Measurements from ENCODE around the gene RAB3A. TPM values are rescaled to one million over a fixed set of nuclear protein-coding genes. Genes with fewer than 3 reads are reported as not detected.
A peak's percentile ranks its signal among the peaks of the same experiment; 100 is the strongest.
"Not testable (repeated sequence)": the region's sequence is repeated elsewhere in the genome, so short reads cannot be mapped to it uniquely, and the experiment has no call there.

RAB3A gene
- total and polyA plus RNA-seq, 9 donors, result 1.5 to 5.4 (median 3.7) TPM

DNA sequence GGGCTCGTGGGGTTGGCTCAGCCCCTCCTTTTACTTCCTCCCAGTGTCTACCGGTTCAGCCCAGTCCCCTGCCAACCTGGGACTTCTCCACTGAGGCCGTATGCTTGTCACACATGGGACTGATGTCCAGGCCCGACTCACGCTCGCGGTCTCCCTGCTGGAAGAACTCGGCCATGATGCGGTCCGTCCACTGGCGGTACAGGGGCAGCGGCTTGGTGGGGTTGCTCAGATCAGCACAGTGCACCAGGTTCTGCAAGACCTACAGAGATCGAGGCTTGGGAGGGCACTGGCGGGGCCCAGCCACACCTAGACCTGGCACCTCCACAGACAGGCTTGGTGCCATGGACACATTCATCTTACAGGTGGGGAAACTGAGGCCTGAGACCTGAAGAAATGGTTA lies 7.8 kb upstream of the RAB3A start:
- DNase-seq, result no peak
- H3K4me3 ChIP-seq (ENCODE audit: low read length), result no peak overlapping the region
- no peaks in the 10 kb centered on the region for H3K9me3 ChIP-seq (replicated peaks; ENCODE audit: control insufficient read depth, low read depth, low read length)
- H3K36me3 ChIP-seq (ENCODE audit: control insufficient read depth, insufficient read depth, low read length), result no peaks in the 10 kb centered on the region
- H3K4me1 ChIP-seq (ENCODE audit: control insufficient read depth, insufficient read depth, low read length), result no peaks in the 10 kb centered on the region
- H3K27me3 ChIP-seq (ENCODE audit: control insufficient read depth, insufficient read depth, low read length), result peaks cover 12% of the 10 kb centered on the region
- no peak overlapping the region for H3K27ac ChIP-seq (ENCODE audit: low read length)
- WGBS (ENCODE audit: insufficient coverage), result 81% methylated on average over 14 of the region's 14 CpGs

DNA sequence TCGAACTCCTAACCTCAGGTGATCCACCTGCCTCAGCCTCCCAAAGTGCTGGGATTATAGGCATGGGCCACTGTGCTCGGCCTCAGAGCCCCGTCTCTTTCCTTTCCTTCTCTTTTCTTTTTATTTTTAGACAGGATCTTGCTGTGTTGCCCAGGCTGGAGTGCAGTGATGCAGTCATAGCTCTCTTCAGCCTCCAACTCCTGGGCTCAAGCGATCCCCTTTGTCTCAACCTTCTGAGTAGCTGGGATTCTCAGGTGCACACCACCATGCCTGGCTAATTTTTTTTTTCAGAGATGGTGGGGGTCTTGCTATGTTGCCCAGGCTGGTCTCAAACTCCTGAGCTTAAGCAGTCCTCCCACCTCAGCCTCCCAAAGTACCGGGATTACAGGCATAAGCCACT lies 6.1 kb upstream of the RAB3A start:
- DNase-seq; H3K4me3 ChIP-seq (ENCODE audit: low read length): not testable (repeated sequence)
- WGBS (ENCODE audit: insufficient coverage), result 85% methylated on average over 2 of the region's 5 CpGs

DNA sequence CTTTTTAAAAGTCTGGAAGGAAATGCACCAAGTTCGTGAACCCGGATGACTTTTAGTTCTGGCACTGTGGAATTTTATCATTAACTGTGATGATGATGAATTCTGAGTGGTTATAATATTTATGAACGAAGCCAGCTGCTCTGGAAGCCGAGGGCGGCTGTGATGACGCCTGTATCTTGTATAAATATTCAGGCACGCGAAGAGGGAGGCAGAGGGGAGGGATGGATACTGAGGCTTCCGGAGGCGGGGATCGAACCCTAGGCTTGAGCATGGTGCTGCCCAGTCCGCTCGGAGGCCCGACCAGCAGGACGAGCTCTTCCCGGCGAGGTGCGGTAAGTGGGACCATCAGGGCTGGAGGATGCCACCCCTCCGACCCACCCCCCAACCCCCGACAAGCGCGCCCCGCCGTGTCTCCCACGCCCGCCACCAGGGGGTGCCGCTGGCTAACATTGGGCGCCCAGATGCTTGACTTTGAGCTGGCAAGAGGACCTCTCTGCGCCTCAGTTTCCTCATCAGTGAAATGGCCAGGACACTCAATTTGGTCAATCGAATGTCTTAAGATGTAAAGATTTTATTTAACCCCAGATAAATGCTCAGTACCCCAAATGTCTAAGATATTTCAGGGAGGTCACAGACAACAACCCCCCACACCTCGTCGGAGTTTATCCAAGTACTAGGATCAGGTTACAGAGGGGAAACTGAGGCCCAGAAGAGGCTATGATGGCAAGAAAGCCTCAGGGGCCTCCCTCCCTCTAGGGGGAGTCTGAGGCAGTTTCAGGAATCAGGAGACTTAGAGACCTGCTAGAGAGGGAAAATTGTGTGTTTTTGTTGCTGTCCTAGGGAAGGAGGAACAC lies 4.5 kb upstream of the RAB3A start:
- 17% methylated on average over 15 of the region's 32 CpGs for WGBS (ENCODE audit: insufficient coverage)
- no peak overlapping the region for H3K27ac ChIP-seq (ENCODE audit: low read length)
- peaks cover 20% of the 10 kb centered on the region for H3K4me1 ChIP-seq (ENCODE audit: control insufficient read depth, insufficient read depth, low read length)
- peaks cover 8% of the 10 kb centered on the region for H3K27me3 ChIP-seq (ENCODE audit: control insufficient read depth, insufficient read depth, low read length)
- no peaks in the 10 kb centered on the region for H3K9me3 ChIP-seq (replicated peaks; ENCODE audit: control insufficient read depth, low read depth, low read length)
- H3K4me3 ChIP-seq (ENCODE audit: low read length), result no peak overlapping the region
- DNase-seq, result peak; percentile 58
- no peaks in the 10 kb centered on the region for H3K36me3 ChIP-seq (ENCODE audit: control insufficient read depth, insufficient read depth, low read length)

More for the DNA sequence above, 6.1 kb upstream of the RAB3A start:
- not testable (repeated sequence) for H3K27ac ChIP-seq (ENCODE audit: low read length); H3K9me3 ChIP-seq (replicated peaks; ENCODE audit: control insufficient read depth, low read depth, low read length); H3K36me3 ChIP-seq (ENCODE audit: control insufficient read depth, insufficient read depth, low read length); H3K4me1 ChIP-seq (ENCODE audit: control insufficient read depth, insufficient read depth, low read length)
- peaks cover 12% of the 10 kb centered on the region for H3K27me3 ChIP-seq (ENCODE audit: control insufficient read depth, insufficient read depth, low read length)

DNA sequence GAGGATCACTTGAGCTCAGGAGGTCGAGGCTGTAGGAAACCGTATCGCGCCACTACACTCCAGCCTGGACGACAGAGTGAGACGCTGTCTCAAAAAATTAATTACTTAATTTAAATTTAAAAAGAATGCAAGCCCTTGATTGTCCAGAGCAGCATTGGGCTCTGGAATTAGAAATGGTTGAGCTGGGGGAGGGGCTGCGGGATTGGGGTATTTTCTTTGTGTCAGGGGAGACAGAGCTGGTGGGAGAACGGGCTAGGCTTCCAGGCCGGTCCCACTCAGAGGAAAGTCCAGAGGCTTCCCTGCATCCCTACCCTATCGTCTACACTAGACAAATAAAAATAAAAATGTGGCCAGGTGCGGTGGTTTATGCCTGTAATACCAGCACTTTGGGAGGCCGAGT lies 2.2 kb upstream of the RAB3A start:
- Histone ChIP-seq H3K9me3 (replicated peaks; ENCODE audit: control insufficient read depth, low read depth, low read length) (no peaks in the 10 kb centered on the region), H3K27me3 (ENCODE audit: control insufficient read depth, insufficient read depth, low read length) (peaks cover 11% of the 10 kb centered on the region), H3K36me3 (ENCODE audit: control insufficient read depth, insufficient read depth, low read length) (no peaks in the 10 kb centered on the region), H3K4me1 (ENCODE audit: control insufficient read depth, insufficient read depth, low read length) (peaks cover 26% of the 10 kb centered on the region), H3K27ac (ENCODE audit: low read length) (peak overlapping the region; percentile 100), H3K4me3 (ENCODE audit: low read length) (no peak overlapping the region)
- WGBS (ENCODE audit: insufficient coverage), result 60% methylated on average over 2 of the region's 12 CpGs
- DNase-seq, result no peak

DNA sequence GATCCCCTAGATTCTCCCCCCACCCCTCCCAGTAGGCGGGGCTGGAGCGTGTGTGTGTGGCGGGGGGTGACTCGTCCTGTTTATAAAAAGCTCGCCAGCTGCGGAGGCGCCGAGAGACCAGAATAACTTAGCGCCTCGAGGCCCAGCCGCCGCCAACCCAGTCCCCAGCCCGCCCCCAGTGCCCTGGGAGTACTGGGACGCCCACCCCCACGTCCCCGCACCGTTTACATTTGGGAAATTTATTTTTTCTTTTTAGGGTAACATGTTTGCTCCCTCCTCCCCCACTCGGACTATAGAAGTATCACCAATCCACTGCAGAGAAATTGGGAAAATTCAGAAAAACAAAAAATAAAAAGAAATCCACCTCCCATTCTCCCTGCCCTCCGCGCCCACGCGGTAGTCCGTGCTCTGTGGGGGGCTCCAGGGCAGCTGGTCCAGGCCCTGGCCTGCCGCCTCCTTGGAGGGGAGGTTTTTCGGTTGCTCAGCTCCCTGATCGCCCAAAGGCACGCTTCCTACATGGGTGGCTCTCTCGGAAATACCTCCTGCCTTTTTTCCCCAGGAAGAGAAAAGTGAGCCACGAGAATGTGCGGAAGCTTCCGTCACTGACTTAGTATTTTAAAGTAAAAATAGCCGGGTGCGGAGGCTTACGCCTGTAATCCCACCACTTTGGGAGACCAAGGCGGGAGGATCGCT lies 1.5 kb upstream of the RAB3A start:
- H3K4me1 ChIP-seq (ENCODE audit: control insufficient read depth, insufficient read depth, low read length), result peaks cover 26% of the 10 kb centered on the region
- WGBS (ENCODE audit: insufficient coverage), result 0% methylated on average over 7 of the region's 36 CpGs
- peaks cover 10% of the 10 kb centered on the region for H3K27me3 ChIP-seq (ENCODE audit: control insufficient read depth, insufficient read depth, low read length)
- H3K27ac ChIP-seq (ENCODE audit: low read length), result peak overlapping the region; percentile 100
- no peaks in the 10 kb centered on the region for H3K9me3 ChIP-seq (replicated peaks; ENCODE audit: control insufficient read depth, low read depth, low read length)
- peak overlapping the region; percentile 71 for H3K4me3 ChIP-seq (ENCODE audit: low read length)
- peak; percentile 93 for DNase-seq
- peaks cover 3% of the 10 kb centered on the region for H3K36me3 ChIP-seq (ENCODE audit: control insufficient read depth, insufficient read depth, low read length)

DNA sequence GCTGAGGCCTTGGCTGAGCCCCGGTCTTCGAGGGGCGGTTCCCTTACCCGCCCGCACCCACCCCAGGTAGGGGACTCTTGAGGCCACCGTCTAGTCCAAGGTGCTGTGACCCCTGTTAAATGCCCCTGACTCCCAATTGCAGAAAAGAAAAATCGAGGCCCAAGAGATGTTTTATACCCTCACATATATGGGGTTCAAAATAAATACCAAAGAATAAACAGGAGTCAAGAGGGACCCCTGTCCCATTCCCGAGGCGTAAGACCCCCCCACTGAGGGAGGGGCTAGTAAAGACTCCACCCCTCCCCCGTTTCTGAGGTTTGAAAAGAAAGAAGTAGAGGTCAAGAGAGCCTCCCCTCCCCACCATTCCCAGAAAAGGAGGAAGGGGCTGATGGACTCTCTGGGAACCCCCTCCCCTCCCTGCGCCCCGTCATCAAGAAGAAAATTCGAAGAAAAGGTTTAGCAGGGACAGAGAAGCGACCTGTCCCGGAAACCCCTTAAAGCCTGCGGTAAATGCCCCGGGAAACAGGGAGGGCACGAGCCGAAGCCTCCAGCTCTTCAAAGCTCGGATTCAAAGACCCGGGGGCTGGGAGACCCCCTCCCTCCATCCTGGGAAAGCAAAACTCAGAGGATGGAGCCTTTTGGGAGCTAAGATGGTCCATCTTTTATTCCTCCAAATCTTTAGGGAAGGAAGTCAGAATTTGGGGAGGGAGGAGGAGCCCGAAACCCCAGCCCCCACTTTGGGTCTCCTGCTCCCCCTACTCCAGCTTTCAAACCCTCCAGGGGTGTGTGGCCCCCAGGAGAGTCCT lies 755 bp upstream of the RAB3A start:
- peak; percentile 93 for DNase-seq
- no peaks in the 10 kb centered on the region for H3K9me3 ChIP-seq (replicated peaks; ENCODE audit: control insufficient read depth, low read depth, low read length)
- H3K4me3 ChIP-seq (ENCODE audit: low read length), result peak overlapping the region; percentile 71
- H3K27ac ChIP-seq (ENCODE audit: low read length), result peak overlapping the region; percentile 100
- H3K27me3 ChIP-seq (ENCODE audit: control insufficient read depth, insufficient read depth, low read length), result peaks cover 8% of the 10 kb centered on the region
- 0% methylated on average over 6 of the region's 22 CpGs for WGBS (ENCODE audit: insufficient coverage)
- H3K4me1 ChIP-seq (ENCODE audit: control insufficient read depth, insufficient read depth, low read length), result peaks cover 26% of the 10 kb centered on the region
- peaks cover 4% of the 10 kb centered on the region for H3K36me3 ChIP-seq (ENCODE audit: control insufficient read depth, insufficient read depth, low read length)

DNA sequence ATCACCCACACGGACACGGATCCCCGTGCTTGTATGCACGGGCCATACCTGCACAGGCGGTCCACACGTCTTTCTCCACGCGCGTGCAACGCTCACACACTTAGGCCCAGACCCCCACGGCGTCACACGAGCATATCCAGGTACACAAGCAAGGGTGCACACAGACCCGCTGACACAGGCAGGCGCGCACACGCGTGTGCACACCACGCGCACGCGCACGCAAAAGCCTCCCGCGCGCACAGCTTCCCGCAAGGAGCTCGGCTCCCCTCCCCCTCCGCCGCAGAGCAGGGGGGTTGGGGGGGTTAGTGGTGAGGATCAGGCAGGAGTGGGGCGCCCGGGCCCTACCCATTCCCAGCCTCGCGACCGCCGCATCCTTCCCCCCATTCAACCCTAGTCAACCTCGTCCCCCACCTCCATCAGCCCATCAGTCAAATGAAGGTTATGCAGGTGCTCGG lies 407 bp downstream of the RAB3A start:
- peak overlapping the region; percentile 77 for H3K4me3 ChIP-seq (ENCODE audit: low read length)
- peaks cover 3% of the 10 kb centered on the region for H3K27me3 ChIP-seq (ENCODE audit: control insufficient read depth, insufficient read depth, low read length)
- H3K9me3 ChIP-seq (replicated peaks; ENCODE audit: control insufficient read depth, low read depth, low read length), result no peaks in the 10 kb centered on the region
- peak; percentile 58 for DNase-seq
- peaks cover 26% of the 10 kb centered on the region for H3K4me1 ChIP-seq (ENCODE audit: control insufficient read depth, insufficient read depth, low read length)
- peak overlapping the region; percentile 37 for H3K27ac ChIP-seq (ENCODE audit: low read length)
- under 1% methylated on average over 13 of the region's 38 CpGs for whole genome bisulfite sequencing (ENCODE audit: insufficient coverage)
- peaks cover 12% of the 10 kb centered on the region for H3K36me3 ChIP-seq (ENCODE audit: control insufficient read depth, insufficient read depth, low read length)

DNA sequence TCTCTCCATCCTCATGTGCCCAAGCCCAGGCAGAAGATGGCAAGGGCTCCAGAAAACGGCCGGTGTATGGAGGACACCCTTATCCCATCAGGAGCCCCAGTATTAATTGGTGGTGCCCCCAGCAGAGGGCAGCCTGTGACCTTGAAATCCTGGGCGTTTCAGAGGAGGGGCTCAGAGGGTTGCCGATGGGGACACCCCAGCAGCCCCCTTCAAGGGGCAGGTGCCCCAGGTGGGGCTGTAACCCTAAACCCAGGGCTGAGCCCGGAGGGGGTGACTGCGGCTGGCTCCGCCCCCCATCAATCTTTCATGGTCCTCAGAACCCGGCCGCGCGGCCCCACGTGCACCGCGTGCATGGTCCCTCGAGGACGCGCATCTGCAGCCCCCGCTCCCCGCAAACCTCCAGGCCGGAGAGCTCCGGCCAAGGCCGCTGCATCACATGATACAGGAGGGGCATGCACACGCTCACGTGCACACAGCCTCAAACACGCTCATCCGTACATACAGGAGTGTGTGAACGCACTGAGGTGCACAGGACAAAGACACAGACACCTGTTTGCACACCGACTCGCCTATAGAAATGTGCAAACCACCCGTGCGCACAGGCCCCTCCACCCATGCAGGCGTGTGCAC lies 949 bp downstream of the RAB3A start:
- peaks cover 3% of the 10 kb centered on the region for H3K27me3 ChIP-seq (ENCODE audit: control insufficient read depth, insufficient read depth, low read length)
- H3K36me3 ChIP-seq (ENCODE audit: control insufficient read depth, insufficient read depth, low read length), result peaks cover 17% of the 10 kb centered on the region
- H3K4me3 ChIP-seq (ENCODE audit: low read length), result peak overlapping the region; percentile 77
- H3K27ac ChIP-seq (ENCODE audit: low read length), result no peak overlapping the region
- H3K9me3 ChIP-seq (replicated peaks; ENCODE audit: control insufficient read depth, low read depth, low read length), result no peaks in the 10 kb centered on the region
- peaks cover 26% of the 10 kb centered on the region for H3K4me1 ChIP-seq (ENCODE audit: control insufficient read depth, insufficient read depth, low read length)
- 2% methylated on average over 30 of the region's 32 CpGs for WGBS (ENCODE audit: insufficient coverage)
- DNase-seq, result peak; percentile 59

DNA sequence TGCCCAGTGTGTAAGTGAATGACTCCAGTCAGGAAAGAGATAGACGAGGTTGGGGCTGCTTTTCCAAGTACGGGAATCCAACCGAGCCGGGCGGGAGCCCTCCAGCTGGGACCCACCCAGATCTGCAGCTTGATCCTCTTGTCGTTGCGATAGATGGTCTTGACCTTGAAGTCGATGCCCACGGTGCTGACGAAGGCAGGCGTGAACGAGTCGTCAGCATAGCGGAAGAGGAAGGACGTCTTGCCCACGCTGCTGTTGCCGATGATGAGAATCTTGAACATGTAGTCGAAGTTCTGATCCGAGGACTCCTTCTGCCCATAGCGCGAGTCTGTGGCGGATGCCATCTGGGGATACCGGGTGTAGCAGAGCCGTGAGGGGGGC lies 1.5 kb downstream of the RAB3A start:
- Histone ChIP-seq H3K4me1 (ENCODE audit: control insufficient read depth, insufficient read depth, low read length) (peaks cover 26% of the 10 kb centered on the region), H3K9me3 (replicated peaks; ENCODE audit: control insufficient read depth, low read depth, low read length) (no peaks in the 10 kb centered on the region), H3K4me3 (ENCODE audit: low read length) (no peak overlapping the region), H3K27ac (ENCODE audit: low read length) (no peak overlapping the region), H3K36me3 (ENCODE audit: control insufficient read depth, insufficient read depth, low read length) (peaks cover 22% of the 10 kb centered on the region), H3K27me3 (ENCODE audit: control insufficient read depth, insufficient read depth, low read length) (peaks cover 3% of the 10 kb centered on the region)
- no peak for DNase-seq
- WGBS (ENCODE audit: insufficient coverage), result 73% methylated on average over 21 of the region's 24 CpGs

Measured in muscle of leg (tissue), 11 donors.